Activated gamma-delta T cell (primary cell): ENCODE measurements around the gene RHAG.

Experiments used
- DNase-seq: peaks from one replicate; lab custom pipeline; 2025; lab: John Stamatoyannopoulos, UW

RHAG gene

GRCh38 chr6:49564552-49564951 is 72.1 kb downstream of the RHAG start:
- no peak for DNase-seq

- no peak for DNase-seq
Observed at GRCh38 chr6:49563006-49563886, 73.4 kb downstream of the RHAG start.

DNA sequence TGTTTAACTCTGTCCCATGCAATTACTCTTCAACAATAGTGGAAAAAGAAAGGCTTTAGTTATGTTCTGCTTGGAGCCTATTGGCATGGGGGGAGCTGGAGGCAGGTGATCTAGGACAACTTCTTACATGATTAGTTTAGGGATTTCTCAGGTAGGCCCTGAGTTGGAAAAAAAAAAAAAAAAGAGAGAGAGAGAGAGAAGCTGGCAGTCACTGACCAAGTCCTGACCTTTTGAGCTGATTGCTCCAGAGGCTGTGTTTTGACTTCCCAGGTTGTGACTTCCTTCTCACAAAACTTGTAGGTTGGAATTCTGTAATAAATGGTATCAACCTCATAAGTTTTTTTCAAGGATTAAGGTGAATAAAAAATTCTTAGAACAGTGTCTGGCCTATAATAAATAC is 78.4 kb downstream of the RHAG start:
- DNase-seq, result no peak

- DNase-seq, result no peak
Observed at GRCh38 chr6:49557177-49557576, 79.5 kb downstream of the RHAG start.

GRCh38 chr6:49556429-49556837 is 80.2 kb downstream of the RHAG start:
- DNase-seq, result no peak

- DNase-seq, result no peak
Observed at GRCh38 chr6:49555951-49556350, 80.7 kb downstream of the RHAG start.
